T-cell (primary cell): ENCODE measurements around the gene QSOX1. TPM values are rescaled to one million over a fixed set of nuclear protein-coding genes. Genes with fewer than 3 reads are reported as not detected.

Source experiments
- ATAC-seq, 4 experiments: fragments of 200-7000 bp in 3 of 4; fragments of 150-1000 bp in 1 of 4; cut with Tn5 transposase; replicated peaks in 1 of 4; 1 replicate in 3 of 4; 2 replicates in 1 of 4; pipeline ENCODE4 v1.10.0; 2021; ENCODE audit warnings: moderate library complexity in 3 of 4, mild to moderate bottlenecking in 2 of 4, moderate number of reproducible peaks in 1 of 4
- CTCF ChIA-PET, 2 donors: fragments of 300-600 bp; sonication (Branson Sonifier 250); formaldehyde crosslinking; loops; one replicate each; lab custom pipeline; 2022; ENCODE audit warnings: antibody characterized with exemption in 2 of 2; lab: Charles Lee
- POLR2A ChIA-PET, 2 donors: fragments of 300-600 bp; sonication (Branson Sonifier 250); formaldehyde crosslinking; loops; one replicate each; lab custom pipeline; 2022; ENCODE audit warnings: antibody characterized with exemption in 2 of 2; lab: Charles Lee
- DNase-seq, 35 experiments: peaks; one replicate each; pipeline versions ENCODE4 v3.0.0 to v3.0.0-alpha.2; 2013 to 2023
- H3K27ac ChIP-seq: one replicate; pipeline ENCODE4 v1.5.1; 2013; ENCODE audit warnings: low read length
- H3K27me3 ChIP-seq, 2 experiments: replicated peaks in 1 of 2; 1 replicate in 1 of 2; 2 replicates in 1 of 2; pipeline versions ENCODE4 v1.6.1 to v1.7.0; 2013; ENCODE audit warnings: low read length in 1 of 2, mixed read lengths in 1 of 2; ENCODE audit not compliant: control insufficient read depth in 2 of 2, insufficient read depth in 2 of 2; ENCODE audit errors: extremely low read depth in 1 of 2
- H3K36me3 ChIP-seq, 2 donors: 1 replicate in 1 of 2; 2 replicates in 1 of 2; pipeline versions ENCODE4 v1.6.1 to v1.7.0; 2013; ENCODE audit warnings: low read length in 1 of 2; ENCODE audit not compliant: control insufficient read depth in 2 of 2, insufficient read depth in 1 of 2; ENCODE audit errors: extremely low read depth in 1 of 2
- H3K4me1 ChIP-seq, 2 experiments: 1 replicate in 1 of 2; 2 replicates in 1 of 2; pipeline versions ENCODE4 v1.6.1 to v1.7.0; 2013; ENCODE audit warnings: low read length in 2 of 2, mixed read lengths in 1 of 2; ENCODE audit not compliant: insufficient read depth in 2 of 2, control insufficient read depth in 1 of 2; ENCODE audit errors: extremely low read depth in 1 of 2
- H3K4me3 ChIP-seq, 2 donors: 1 replicate in 1 of 2; 2 replicates in 1 of 2; pipeline versions ENCODE4 v1.5.1 to v1.7.0; 2013; ENCODE audit warnings: mild to moderate bottlenecking in 2 of 2, low read length in 1 of 2, moderate library complexity in 1 of 2; ENCODE audit not compliant: control insufficient read depth in 1 of 2; ENCODE audit errors: extremely low read depth in 1 of 2
- H3K9me3 ChIP-seq: 2 replicates; pipeline ENCODE4 v1.7.0; 2013
- H3K27ac Mint-ChIP-seq, 2 donors: one replicate each; pipeline ENCODE4 v1.8.0; 2020 to 2021; ENCODE audit warnings: mild to moderate bottlenecking in 2 of 2, mixed read lengths in 2 of 2
- H3K27me3 Mint-ChIP-seq, 2 donors: one replicate each; pipeline ENCODE4 v1.8.0; 2021 to 2022; ENCODE audit warnings: mixed read lengths in 2 of 2
- H3K36me3 Mint-ChIP-seq: one replicate; pipeline ENCODE4 v1.8.0; 2021; ENCODE audit warnings: mixed read lengths
- H3K4me1 Mint-ChIP-seq, 3 donors: one replicate each; pipeline ENCODE4 v1.8.0; 2020 to 2022; ENCODE audit warnings: mixed read lengths in 3 of 3, mild to moderate bottlenecking in 1 of 3
- H3K4me3 Mint-ChIP-seq, 3 donors: one replicate each; pipeline ENCODE4 v1.8.0; 2020 to 2022; ENCODE audit warnings: mild to moderate bottlenecking in 3 of 3, mixed read lengths in 3 of 3, moderate library complexity in 3 of 3
- H3K9me3 Mint-ChIP-seq, 3 donors: one replicate each; pipeline ENCODE4 v1.8.0; 2020 to 2022; ENCODE audit warnings: mixed read lengths in 3 of 3
- WGBS: methylation state at CpG from one replicate; pipeline ENCODE4 v1.1.5; 2013; ENCODE audit warnings: missing lambda C conversion rate; ENCODE audit not compliant: insufficient coverage; 5-methylcytosine and 5-hydroxymethylcytosine counted together
- total RNA-seq, 35 experiments: library from RNA in 6 of 35; stranded (reverse) in 6 of 35; fragments of 120-200 nt in 1 of 35; gene quantifications; one replicate each; pipeline versions ENCODE4 v1.2.1 to v1.2.4 and lab custom pipeline; 2013 to 2026

The QSOX1 gene
- total RNA-seq, 5 donors from 2014 or later (not counting 1 experiment from before 2014, with no cell fraction given) = 19.7 to 32.5 (median 28.2) TPM

- Histone ChIP-seq H3K4me3 (no peak overlapping the region), H3K36me3 (no peaks in the 10 kb centered on the region), H3K27ac (no peak overlapping the region), H3K9me3 (no peaks in the 10 kb centered on the region), H3K4me1 (no peaks in the 10 kb centered on the region), H3K27me3 (peaks cover 3 to 24% of the 10 kb centered on the region in 2 experiments)
- Mint-ChIP-seq H3K36me3 (no peaks in the 10 kb centered on the region), H3K27ac (no peak overlapping the region), H3K4me3 (no peak overlapping the region), H3K9me3 (no peaks in the 10 kb centered on the region), H3K27me3 (peaks cover 33 to 39% of the 10 kb centered on the region in 2 donors), H3K4me1 (no peaks in the 10 kb centered on the region)
- WGBS = 63% methylated on average over 2 of the region's 6 CpGs
- ATAC-seq (no peak), DNase-seq (no peak)
- ChIA-PET CTCF (no interaction called here), POLR2A (no interaction called here)
Measured at GRCh38 chr1:180221462-180221861, 66.8 kb downstream of the QSOX1 start.

DNA sequence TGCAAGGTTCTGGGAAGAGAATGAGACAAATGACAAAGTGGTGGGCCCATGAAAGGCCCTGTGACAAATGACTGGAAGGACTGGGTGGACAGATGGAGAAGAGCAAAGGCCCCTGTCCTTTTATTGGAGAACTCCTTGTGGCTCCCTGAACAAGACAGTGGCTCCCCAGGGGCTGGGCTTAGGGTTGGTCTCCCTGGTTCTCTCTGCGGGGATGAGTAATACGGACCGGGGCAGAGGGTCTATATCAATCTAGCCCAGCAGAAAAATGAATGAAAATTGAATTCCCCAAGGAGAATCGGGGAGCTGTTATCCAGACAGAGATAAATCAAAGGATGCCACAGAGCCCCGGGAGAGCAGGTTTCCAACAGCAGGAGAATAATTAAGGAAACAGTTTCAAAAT lies 70.2 kb downstream of the QSOX1 start:
- no peak overlapping the region for H3K4me3 Mint-ChIP-seq
- WGBS = 69% methylated on average over 5 of the region's 5 CpGs
- CTCF ChIA-PET = no interaction called here

DNA sequence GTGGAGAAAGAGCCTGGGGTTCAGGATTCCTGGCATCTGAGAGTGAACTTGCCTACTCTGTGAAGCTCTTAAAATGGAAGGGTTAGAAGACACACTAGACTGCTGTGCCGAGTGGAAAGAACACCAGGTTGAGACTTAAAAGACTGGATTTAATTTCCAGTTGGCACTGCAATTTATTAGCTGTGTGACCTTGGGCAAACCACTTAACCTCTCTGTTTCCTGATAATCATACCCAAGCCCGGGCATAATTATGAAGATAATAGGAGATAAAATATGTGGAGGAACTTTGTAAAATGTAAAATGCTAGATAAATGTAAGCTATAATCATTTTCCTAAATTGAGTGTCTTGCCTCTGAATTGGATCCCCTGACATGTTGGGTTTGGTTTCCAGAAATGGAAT lies 70.7 kb downstream of the QSOX1 start:
- H3K27ac Mint-ChIP-seq = no peak overlapping the region

More for the DNA sequence above, 70.2 kb downstream of the QSOX1 start:
- DNase-seq = no peak
- Mint-ChIP-seq H3K27ac (no peak overlapping the region), H3K27me3 (peaks cover 50 to 63% of the 10 kb centered on the region in 2 donors), H3K9me3 (no peaks in the 10 kb centered on the region), H3K36me3 (no peaks in the 10 kb centered on the region), H3K4me1 (peaks cover 5 to 8% (median 6%) of the 10 kb centered on the region in 3 donors)
- POLR2A ChIA-PET = no interaction called here
- Histone ChIP-seq H3K9me3 (no peaks in the 10 kb centered on the region), H3K27me3 (peaks cover 6 to 43% of the 10 kb centered on the region in 2 experiments), H3K36me3 (no peaks in the 10 kb centered on the region), H3K4me3 (no peak overlapping the region), H3K27ac (no peak overlapping the region), H3K4me1 (peaks cover 6 to 13% of the 10 kb centered on the region in 2 experiments)
- ATAC-seq = no peak

GRCh38 chr1:180227861-180228647 lies 73.4 kb downstream of the QSOX1 start:
- no peak for ATAC-seq
- WGBS = 30% methylated on average over 11 of the region's 17 CpGs
- peaks cover 16 to 25% (median 16%) of the 10 kb centered on the region in 3 donors for H3K4me1 Mint-ChIP-seq
- H3K27ac Mint-ChIP-seq = no peak overlapping the region
- Histone ChIP-seq H3K27me3 (peaks cover 21 to 71% of the 10 kb centered on the region in 2 experiments), H3K27ac (no peak overlapping the region), H3K36me3 (no peaks in the 10 kb centered on the region), H3K4me1 (peaks cover 16 to 36% of the 10 kb centered on the region in 2 experiments), H3K4me3 (no peak overlapping the region), H3K9me3 (no peaks in the 10 kb centered on the region)
- H3K4me3 Mint-ChIP-seq = peak overlapping the region; percentile 68 to 73 (median 68)
- POLR2A ChIA-PET = no interaction called here
- DNase-seq = no peak
- CTCF ChIA-PET = no interaction called here
- H3K36me3 Mint-ChIP-seq = no peaks in the 10 kb centered on the region
- no peaks in the 10 kb centered on the region for H3K9me3 Mint-ChIP-seq
- H3K27me3 Mint-ChIP-seq = peaks cover 48 to 76% of the 10 kb centered on the region in 2 donors

More for the DNA sequence above, 70.7 kb downstream of the QSOX1 start:
- DNase-seq (no peak), ATAC-seq (no peak)
- Mint-ChIP-seq H3K4me3 (no peak overlapping the region), H3K36me3 (no peaks in the 10 kb centered on the region), H3K9me3 (no peaks in the 10 kb centered on the region), H3K4me1 (peaks cover 5 to 9% (median 6%) of the 10 kb centered on the region in 3 donors), H3K27me3 (peaks cover 50 to 64% of the 10 kb centered on the region in 2 donors)
- Histone ChIP-seq H3K4me3 (no peak overlapping the region), H3K27ac (no peak overlapping the region), H3K9me3 (no peaks in the 10 kb centered on the region), H3K4me1 (peaks cover 6 to 16% of the 10 kb centered on the region in 2 experiments), H3K27me3 (peaks cover 6 to 47% of the 10 kb centered on the region in 2 experiments), H3K36me3 (no peaks in the 10 kb centered on the region)
- WGBS = 60% methylated on average over 1 of the region's 2 CpGs
- ChIA-PET POLR2A (no interaction called here), CTCF (no interaction called here)

- Mint-ChIP-seq H3K27ac (no peak overlapping the region), H3K9me3 (no peaks in the 10 kb centered on the region)
- peak overlapping the region; percentile 43 to 78 for H3K4me3 ChIP-seq
Measured at GRCh38 chr1:180228648-180229482, 74.2 kb downstream of the QSOX1 start.

More at GRCh38 chr1:180228648-180229482, 74.2 kb downstream of the QSOX1 start:
- Mint-ChIP-seq H3K4me3 (peak overlapping the region; percentile 68 to 73 (median 68)), H3K4me1 (peaks cover 16 to 30% (median 19%) of the 10 kb centered on the region in 3 donors), H3K27me3 (peaks cover 50 to 77% of the 10 kb centered on the region in 2 donors), H3K36me3 (no peaks in the 10 kb centered on the region)
- ATAC-seq (peak in 3 of 4 experiments; percentile 15 to 25 (median 19)), DNase-seq (peak in 1 of 35 experiments; percentile 25)
- H3K36me3 ChIP-seq = no peaks in the 10 kb centered on the region
- ChIA-PET CTCF (no interaction called here), POLR2A (no interaction called here)
- peaks cover 18 to 44% of the 10 kb centered on the region in 2 experiments for H3K4me1 ChIP-seq
- 7% methylated on average over 53 of the region's 57 CpGs for WGBS
- H3K27me3 ChIP-seq = peaks cover 20 to 76% of the 10 kb centered on the region in 2 experiments
- H3K27ac ChIP-seq = no peak overlapping the region
- no peaks in the 10 kb centered on the region for H3K9me3 ChIP-seq
